OCI-LY3 (cell line): Measurements from ENCODE around the gene DISP1.

Experiments used
- EZH2phosphoT487 ChIP-seq: fragments of 200-600 bp; shearing (Covaris generic); IDR thresholded peaks from 2 replicates; pipeline ENCODE4 v1.6.1; 2018; ENCODE audit warnings: antibody characterized with exemption, mixed run types, low read depth
- TF ChIP-seq, protein P1 (sequence below): fragments of 200-600, 300-600 bp; sonication (generic); IDR thresholded peaks from 2 replicates; pipeline ENCODE4 v1.5.1; 2014; ENCODE audit warnings: antibody characterized with exemption, low read length, low read depth

DNA sequence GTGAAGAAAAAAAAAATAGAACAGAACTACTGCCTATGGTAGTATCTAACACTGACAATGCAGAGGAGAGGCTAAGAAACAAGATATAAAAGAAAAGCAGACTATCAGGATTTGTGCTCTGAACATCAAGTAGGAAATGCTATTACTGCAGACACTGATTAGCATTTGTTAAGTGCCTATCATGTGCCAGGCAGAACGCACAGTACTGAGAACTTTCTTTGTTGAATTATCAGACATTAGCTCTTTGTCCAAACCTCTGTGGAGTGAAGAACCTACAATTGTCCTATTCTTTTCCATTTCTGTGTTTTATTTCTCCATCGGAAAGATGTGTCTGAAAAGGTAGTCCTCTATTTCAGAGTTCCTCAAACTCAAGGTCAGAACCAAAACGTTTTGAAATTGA, 30.5 kb upstream of the DISP1 start:
- TF ChIP-seq, protein P1, sequence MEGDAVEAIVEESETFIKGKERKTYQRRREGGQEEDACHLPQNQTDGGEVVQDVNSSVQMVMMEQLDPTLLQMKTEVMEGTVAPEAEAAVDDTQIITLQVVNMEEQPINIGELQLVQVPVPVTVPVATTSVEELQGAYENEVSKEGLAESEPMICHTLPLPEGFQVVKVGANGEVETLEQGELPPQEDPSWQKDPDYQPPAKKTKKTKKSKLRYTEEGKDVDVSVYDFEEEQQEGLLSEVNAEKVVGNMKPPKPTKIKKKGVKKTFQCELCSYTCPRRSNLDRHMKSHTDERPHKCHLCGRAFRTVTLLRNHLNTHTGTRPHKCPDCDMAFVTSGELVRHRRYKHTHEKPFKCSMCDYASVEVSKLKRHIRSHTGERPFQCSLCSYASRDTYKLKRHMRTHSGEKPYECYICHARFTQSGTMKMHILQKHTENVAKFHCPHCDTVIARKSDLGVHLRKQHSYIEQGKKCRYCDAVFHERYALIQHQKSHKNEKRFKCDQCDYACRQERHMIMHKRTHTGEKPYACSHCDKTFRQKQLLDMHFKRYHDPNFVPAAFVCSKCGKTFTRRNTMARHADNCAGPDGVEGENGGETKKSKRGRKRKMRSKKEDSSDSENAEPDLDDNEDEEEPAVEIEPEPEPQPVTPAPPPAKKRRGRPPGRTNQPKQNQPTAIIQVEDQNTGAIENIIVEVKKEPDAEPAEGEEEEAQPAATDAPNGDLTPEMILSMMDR: no peak
- TF ChIP-seq EZH2phosphoT487: no peak
